GM18951 (cell line): ENCODE results near the gene CCDC50.

Experiments
- POLR2A ChIP-seq: IDR thresholded peaks from 4 replicates; pipeline ENCODE4 v1.6.1; 2011; ENCODE audit warnings: mild to moderate bottlenecking; ENCODE audit not compliant: insufficient read length, insufficient read depth; ENCODE audit errors: extremely low read depth
- in situ Hi-C: fragments of 300-500 bp; cut with MboI; formaldehyde crosslinking; loops from one replicate; pipeline ENCODE4 v1.12.0; 2022; ENCODE audit warnings: low sequenced_read_pairs, mixed read lengths, inconsistent platforms; ENCODE audit not compliant: unreplicated experiment

CCDC50 gene

GRCh38 chr3:191328962-191329653, at the start of gene CCDC50:
CCDC50 (plus strand) TSS chr3:191329394; CDS start chr3:191329675, 281 bp downstream.
- in situ Hi-C loops = no loop called here
- TF ChIP-seq POLR2A = peak; percentile 76

GRCh38 chr3:191280111-191280510, 49.1 kb upstream of the CCDC50 start:
- TF ChIP-seq POLR2A = no peak

DNA sequence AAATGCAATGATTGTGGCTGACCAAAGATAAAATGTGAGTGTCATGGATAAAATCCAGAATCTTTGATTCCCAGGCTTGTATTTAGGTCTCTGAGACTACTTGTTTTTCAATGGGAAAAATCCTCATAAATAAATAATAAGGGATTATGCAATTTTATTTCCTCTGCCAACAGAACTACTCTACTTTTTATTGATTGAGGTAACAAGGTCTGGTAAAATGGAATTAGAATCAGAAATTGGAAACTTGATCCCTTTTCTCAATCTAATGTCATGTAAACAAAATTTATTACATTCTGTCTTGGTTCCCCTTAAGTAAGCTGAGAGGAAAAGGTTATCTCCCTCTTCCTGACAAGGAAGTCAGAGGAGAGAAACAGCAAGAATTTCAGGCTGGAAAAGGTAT, 48.3 kb upstream of the CCDC50 start:
- in situ Hi-C loops = no loop called here
- no peak for TF ChIP-seq POLR2A

More at GRCh38 chr3:191280111-191280510, 49.1 kb upstream of the CCDC50 start:
- in situ Hi-C loops = no loop called here

DNA sequence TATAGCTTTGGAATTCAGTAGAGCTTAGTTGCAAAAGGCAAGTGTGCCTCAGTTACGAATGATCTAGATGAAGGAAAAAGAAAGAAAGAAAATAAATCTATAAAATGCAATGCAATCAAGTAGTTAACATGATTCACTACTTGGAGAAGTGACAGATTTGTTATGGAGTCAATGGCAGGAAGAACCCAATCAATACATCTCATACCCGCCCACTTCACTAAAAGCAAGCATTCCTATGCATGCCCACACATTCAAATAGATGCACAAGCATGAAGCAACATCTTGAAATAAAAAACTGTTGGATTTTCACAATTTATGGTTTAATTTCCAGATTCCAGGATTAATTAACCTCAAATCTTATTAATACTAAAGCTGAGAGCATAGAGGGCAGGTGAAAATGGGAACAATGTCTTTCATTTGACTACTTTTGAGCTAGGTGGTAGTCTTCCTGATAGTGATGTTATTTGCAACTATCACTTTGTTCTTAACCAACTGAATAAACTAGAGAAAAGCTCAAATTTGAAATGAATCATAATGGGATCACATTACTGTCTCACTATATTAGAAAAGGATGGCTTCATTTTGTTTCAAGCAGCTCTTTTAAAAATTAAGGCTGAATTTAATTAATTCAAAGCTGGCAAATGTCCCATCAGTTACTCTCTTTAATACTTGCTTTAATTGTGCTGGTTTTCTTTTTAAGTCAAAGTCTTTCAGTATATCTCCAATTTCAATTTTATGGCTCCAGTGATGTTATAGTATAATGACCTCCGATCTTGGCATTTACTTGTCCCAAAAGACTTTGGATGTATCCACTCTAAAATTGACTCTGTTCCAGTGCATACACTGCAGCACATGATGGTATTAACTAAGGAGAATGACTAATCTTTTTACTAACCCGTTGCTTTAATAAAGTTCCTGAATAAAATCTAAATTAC, 46.7 kb upstream of the CCDC50 start:
- no peak for TF ChIP-seq POLR2A
- in situ Hi-C loops = no loop called here

- in situ Hi-C loops = no loop called here
- no peak for TF ChIP-seq POLR2A
These were observed 45.8 kb upstream of the CCDC50 start for GRCh38 chr3:191283400-191283799.

GRCh38 chr3:191290311-191291025, 38.7 kb upstream of the CCDC50 start:
- in situ Hi-C loops = no loop called here
- no peak for TF ChIP-seq POLR2A

DNA sequence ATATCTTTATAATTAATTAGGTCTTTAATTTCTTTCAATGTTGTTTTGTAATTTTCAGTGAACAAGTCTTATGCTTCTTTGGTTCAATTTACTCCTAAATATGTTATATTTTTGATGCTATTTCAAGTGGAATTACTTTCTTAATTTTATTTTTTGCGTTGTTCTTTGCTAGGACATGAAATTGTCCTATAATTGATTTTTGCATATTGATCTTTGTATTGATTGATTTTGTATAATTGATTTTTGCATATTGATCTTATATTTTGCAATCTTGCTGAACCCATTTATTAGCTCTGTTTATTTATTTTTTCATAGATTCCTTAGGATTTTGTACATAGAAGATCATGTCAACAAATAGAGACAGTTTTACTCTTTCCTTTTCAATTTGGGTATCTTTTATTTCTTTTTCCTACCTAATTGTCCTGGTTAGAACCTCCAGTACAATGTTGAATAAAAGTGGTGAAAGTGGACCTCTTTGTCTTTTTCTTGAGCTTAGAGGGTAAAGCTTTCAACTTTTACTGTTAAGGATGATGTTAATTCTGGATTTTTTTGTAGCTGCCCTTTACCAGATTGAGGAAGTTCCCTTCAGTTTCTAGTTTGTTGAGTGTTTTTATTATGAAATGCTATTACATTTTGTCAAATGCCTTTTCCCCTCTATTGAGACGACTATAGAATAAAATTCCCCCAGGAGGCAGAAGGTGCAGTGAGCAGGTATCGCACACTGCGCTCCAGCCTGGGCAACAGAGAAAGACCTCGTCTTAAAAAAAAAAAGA, 36.8 kb upstream of the CCDC50 start:
- in situ Hi-C loops = no loop called here
- no peak for TF ChIP-seq POLR2A

- no peak for TF ChIP-seq POLR2A
- in situ Hi-C loops = no loop called here
These were observed 34.9 kb upstream of the CCDC50 start for GRCh38 chr3:191294291-191294690.

- TF ChIP-seq POLR2A = no peak
- in situ Hi-C loops = no loop called here
These were observed 33.1 kb upstream of the CCDC50 start for GRCh38 chr3:191296041-191296541.

- TF ChIP-seq POLR2A = no peak
- in situ Hi-C loops = no loop called here
These were observed 30.3 kb upstream of the CCDC50 start for GRCh38 chr3:191298846-191299245.

- TF ChIP-seq POLR2A = peak; percentile 19
- in situ Hi-C loops = no loop called here
These were observed 28.8 kb upstream of the CCDC50 start for GRCh38 chr3:191300422-191300821.

DNA sequence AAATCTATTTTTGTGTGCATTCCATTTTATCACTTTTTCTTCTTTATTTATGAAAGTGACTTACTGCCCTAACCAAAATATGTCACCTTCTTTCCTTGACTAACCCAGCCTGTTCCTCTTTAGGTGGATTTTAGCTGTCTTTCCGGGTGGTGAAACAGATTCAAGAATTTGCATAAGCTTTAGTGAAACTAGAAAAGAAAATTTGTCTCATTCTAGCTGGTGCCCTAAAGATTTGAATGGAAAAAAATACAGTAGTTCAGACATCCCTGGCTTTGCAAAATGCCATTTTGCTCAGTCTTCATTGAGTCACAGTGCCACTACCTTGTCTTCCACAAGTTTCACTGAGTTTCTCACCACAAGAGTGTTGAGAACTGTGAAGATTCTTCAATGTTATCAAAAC, 28.2 kb upstream of the CCDC50 start:
- TF ChIP-seq POLR2A = no peak
- in situ Hi-C loops = no loop called here

DNA sequence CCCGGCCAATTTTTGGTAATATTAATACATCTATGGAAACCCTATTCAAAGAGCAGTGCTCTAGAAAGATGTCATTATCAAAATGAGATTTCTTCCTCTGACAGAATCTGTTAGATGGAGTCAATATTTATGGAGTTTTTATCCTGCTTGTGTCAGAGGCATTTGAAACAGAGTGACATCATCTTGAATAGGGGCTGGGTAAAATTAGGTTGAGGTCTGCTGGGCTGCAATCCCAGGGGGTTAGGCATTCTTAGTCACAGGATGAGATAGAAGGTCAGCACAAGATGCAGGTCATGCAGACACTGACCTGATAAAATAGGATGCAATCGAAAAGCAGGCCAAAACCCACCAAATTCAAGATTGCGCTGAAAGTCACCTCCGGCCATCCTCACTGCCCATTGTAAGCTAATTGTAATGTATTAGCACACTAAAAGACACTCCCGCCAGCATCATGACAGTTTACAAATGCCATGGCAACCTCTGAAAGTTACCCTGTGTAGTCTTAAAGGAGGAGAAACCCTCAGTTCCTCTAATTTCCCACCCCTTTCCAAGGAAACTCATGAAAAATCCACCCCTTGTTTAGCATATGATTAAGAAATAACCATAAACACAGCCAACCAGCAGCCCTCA, 27.3 kb upstream of the CCDC50 start:
- TF ChIP-seq POLR2A = no peak
- in situ Hi-C loops = no loop called here
